ENCODE measurements around the gene ZNF587.

- no peak for TF ChIP-seq REST (IDR thresholded peaks at IDR 0.05; ENCODE audit: insufficient read depth in 1 of 2, low read depth in 2 of 2, low read length in 2 of 2)
- no peak for TF ChIP-seq TAF1 (IDR thresholded peaks at IDR 0.05; ENCODE audit: borderline replicate concordance, insufficient read depth, low read length)
- TF ChIP-seq POLR2AphosphoS5 (IDR thresholded peaks at IDR 0.05; ENCODE audit: low read depth, low read length): no peak
- no peak for TF ChIP-seq SIN3A (IDR thresholded peaks at IDR 0.05; ENCODE audit: borderline replicate concordance, insufficient read depth, low read length)
These were observed 31.3 kb upstream of the ZNF587 start for GRCh38 chr19:57818378-57818777.
